Umbilical cord (tissue), 2 donors: Measurements from ENCODE around the gene USP54. TPM values are rescaled to one million over a fixed set of nuclear protein-coding genes. Genes with fewer than 3 reads are reported as not detected.

Experiments
- DNase-seq: peaks from one replicate; pipeline ENCODE4 v3.0.0-alpha.2; 2015; ENCODE audit warnings: low spot score
- total RNA-seq: library from RNA; depleted of rRNA; stranded (reverse); fragments of >200 nt; gene quantifications from one replicate; pipeline ENCODE4 v1.2.3, GENCODE V29; 2014; ENCODE audit warnings: low replicate concordance; ENCODE audit not compliant: insufficient read depth

USP54 gene
- total RNA-seq, 1 donor from 2014 or later = 8.4 TPM

DNA sequence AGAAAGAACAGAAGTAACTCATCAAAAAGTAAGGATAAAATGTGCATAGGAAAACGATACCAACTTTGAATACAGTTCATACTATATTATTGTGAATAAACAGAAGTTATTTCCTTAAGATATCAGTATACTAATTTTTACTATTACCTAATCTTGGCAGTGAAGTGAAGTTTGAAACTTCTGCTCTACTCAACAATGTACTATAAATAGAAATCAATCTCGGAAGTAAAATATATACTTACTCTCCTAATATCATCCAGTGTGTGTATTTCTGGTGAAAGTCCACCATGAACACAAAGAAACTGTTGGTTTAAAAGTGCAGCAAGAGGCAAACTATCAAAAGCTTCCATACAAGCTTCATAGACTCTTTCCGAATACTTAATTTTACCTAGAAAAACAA, 119.9 kb downstream of the USP54 start:
- DNase-seq = no peak

DNA sequence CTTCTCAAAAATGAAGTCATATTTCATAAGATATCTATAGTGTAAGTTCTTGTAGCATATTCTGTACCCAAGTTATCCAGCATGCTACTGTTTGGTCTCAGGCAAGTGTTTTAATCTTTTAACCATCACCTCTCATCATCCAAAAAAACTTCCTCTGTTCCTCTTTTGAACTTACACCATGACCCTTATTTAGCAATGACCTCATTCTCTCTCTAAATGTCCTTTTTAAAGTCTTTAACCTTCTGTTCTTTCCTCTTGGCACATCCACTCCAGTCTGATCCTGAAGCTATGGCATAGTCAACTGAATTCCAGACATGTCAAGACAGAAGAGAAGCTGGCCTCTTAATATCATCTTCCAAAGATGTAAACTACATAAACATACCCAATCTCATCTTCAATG, 121.6 kb downstream of the USP54 start:
- DNase-seq = no peak

DNA sequence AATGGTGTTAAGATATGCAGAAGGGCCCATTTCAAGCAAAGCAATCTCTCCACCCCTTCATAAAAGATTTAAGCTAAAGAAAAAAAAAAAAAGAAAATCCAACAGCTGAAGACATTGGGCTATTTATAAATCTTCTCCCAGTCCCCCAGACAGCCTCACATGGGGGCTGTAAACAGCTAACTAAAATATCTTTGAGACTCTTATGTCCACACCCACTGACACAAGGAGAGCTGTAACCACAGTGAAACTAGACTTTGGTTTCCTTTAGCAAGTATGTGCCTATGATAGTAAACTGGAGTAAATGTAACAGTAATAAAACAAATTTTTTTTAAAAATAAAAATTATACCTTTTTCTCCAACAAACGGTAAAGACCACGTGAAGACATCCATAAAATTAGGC, 123.9 kb downstream of the USP54 start:
- no peak for DNase-seq

DNA sequence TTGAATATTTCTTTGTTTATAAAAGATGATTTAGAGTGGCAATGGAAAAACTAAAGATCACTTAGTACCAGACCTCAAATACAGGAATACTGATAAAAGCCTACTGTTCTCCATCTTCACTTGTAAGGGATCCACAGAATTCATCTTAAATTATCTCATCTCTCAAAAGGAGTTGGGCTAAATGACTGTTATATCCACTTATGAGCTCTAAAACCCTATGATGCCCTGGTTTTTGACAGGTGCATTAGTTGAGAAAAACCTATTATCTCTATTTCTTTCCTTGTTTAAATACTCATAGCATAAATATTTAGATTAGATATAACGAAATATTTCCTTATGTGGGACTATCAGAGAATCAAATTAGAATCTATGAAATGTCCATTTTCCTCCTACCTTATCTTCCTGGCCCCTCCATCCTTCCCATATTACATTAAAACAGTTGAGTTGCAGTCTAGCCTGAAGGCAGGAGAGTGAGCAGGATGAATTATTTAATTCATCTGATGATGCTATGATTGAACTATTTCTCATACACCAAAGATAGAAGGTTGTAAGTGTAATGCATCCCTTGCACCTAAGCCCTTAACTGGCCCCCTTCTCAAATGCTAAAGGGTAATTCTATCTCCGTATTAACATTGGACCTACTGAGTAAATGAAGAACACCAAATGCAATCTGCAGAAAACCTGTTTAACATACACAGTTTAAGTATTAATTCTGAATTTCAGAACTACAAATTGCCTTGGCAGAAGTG, 125.0 kb downstream of the USP54 start:
- no peak for DNase-seq

DNA sequence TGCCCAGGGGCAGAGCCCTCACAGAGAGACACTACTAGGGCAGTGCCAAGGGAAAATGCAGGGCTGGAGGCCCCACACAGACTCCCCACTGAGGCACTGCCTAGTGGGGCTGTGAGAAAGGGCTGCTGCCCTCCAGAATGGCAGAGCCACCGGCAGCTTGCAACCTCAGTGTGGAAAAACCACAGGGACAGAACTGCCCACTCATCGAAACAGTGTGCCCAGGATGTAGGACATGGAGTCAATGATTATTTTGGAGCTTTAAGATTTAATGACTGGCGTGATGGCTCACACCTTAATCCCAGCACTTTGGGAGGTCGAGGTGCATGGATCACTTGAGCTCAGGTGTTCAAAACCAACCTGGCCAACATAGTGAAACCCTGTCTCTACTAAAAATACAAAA, 130.2 kb downstream of the USP54 start:
- DNase-seq = no peak

DNA sequence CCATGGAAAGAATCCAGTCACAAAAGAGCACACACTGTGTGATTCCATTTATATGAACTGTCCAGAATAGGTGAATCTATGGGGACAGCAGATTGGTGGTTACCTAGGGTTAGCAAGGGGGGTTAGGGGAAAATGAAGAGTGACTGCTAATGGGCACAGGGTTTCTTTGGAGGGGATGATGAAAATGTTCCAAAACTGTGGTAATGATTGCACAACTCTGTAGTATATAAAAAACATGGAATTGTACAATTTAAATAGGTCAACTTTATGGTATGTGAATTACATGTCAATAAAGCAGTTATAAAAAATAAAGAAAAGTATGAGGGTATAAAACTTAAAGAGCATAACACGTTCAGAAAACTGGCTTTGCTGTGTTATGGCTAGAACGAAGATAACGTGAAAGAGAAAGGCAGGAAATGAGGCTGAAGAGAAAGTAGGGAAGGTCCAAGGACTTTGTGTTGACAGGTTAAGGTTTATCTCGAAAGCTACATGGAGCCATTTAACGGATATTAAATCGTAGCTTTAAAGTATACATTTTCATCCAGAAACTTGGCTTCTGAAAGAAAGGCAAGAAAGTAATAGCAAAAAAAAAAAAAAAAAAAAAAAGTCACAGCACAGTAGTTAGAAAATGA, 131.3 kb downstream of the USP54 start:
- no peak for DNase-seq

DNA sequence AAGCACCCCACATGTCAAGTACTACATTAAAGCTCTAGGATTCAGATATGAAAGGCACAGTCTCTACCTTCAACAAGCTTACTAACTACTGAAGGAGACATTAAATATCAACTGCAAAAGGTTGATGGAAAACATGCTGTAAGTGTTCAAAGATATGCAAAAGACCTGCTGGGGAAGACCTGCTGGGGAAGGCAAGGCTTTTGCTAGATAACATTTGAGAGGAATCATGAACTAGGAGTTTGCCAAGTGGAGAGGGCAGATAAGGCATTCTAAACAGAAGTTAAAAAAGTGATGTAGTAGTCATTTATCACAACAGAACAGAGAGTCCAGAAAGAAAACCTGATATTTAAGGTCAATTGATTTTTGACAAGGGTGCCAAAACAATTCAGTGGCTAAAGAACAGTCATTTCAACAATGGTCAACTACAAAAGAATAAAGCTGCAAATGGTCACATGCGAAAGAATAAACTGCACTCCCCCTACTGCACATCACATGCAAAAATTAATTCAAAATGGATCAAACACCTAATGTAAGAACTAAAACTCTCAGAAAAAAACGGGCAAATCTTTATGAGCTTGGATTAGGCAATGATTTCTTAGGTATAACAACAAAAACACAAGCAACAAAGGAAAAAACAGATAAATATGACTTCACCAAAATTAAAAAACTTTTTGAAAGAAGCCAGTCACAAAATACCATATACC, 134.8 kb downstream of the USP54 start:
- no peak for DNase-seq

DNA sequence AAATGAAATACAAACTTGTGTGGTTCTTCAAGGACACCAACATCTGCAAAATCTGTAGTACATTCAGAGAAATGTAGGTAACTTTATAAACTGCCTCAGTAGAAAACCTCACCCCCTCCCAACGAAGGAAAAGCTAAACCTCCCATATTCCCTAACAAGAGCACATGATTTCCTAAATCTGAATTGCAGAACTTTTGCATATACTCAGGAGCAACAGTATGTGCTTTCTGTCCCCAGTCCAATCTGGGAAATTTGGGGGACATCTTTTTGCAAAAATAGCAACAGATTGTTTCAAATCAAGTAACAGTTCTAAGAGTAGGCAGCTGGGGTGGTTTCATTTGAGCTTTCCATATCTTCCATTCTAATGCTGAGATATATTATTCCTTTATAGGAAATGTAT, 142.0 kb downstream of the USP54 start:
- DNase-seq = no peak

DNA sequence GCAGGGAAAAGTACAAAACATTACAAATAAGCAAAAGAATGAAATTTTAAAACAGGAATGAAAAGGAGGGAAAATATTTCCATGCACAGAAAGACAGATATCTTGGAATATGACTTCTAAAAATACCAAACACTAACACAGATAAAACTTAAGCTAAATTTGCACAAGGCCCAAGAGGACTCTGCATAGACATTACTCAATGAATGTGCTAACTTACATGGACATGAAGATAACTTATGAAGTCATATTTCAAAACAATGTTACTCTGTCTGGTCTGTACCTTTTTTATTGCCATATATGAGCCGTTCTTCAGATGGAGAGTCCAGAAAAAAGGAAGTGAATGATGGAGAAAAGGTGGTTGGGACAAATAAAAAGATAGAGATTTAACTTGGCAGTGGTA, 142.8 kb downstream of the USP54 start:
- DNase-seq = no peak

Other genes with a start within 250 kb of the USP54 start
- gene CFAP70, start 232.5 kb downstream of the USP54 start, total RNA-seq = 6.5 TPM
- gene ANXA7, start 177.3 kb downstream of the USP54 start, total RNA-seq = 61.9 TPM
- gene MSS51, start 157.8 kb downstream of the USP54 start, total RNA-seq = 1.4 TPM
- gene PPP3CB, start 95.3 kb downstream of the USP54 start, total RNA-seq = 37.1 TPM
- 1.4 TPM for gene MYOZ1, start 50.1 kb upstream of the USP54 start, total RNA-seq
- gene SYNPO2L, start 64.7 kb upstream of the USP54 start, total RNA-seq = 1.9 TPM
- gene AGAP5, start 106.8 kb upstream of the USP54 start, total RNA-seq = 0.48 TPM
- gene SEC24C, start 153.0 kb upstream of the USP54 start, total RNA-seq = 36.6 TPM
- 21.4 TPM for gene CHCHD1, start 190.7 kb upstream of the USP54 start, total RNA-seq
- 51.0 TPM for gene ZSWIM8, start 194.3 kb upstream of the USP54 start, total RNA-seq
- 3.1 TPM for gene NDST2, start 220.3 kb upstream of the USP54 start, total RNA-seq